ENCODE measurements around the gene SBNO2.

- TF ChIP-seq CTCF (IDR thresholded peaks at IDR 0.05) (no peak), POLR2A (IDR thresholded peaks at IDR 0.05) (no peak), POLR2AphosphoS5 (IDR thresholded peaks at IDR 0.05) (no peak)
Measured at GRCh38 chr19:1107661-1108261, 66.3 kb downstream of the SBNO2 start.

All from breast epithelium (tissue), 3 donors.